ENCODE results near the gene TGFBRAP1.

TGFBRAP1 gene

GRCh38 chr2:105358593-105358992 lies 29.1 kb upstream of the TGFBRAP1 start:
- Histone ChIP-seq H3K27me3 (ENCODE audit: control insufficient read depth, insufficient read depth, low read length) (no peaks in the 10 kb centered on the region), H2AFZ (no peak overlapping the region), H3K4me3 (ENCODE audit: low read depth, low read length) (no peak overlapping the region), H3K36me3 (ENCODE audit: control insufficient read depth, insufficient read depth, low read length) (no peaks in the 10 kb centered on the region), H3K9me3 (ENCODE audit: control insufficient read depth, low read length) (no peaks in the 10 kb centered on the region), H3K9ac (no peak overlapping the region), H3K4me1 (no peaks in the 10 kb centered on the region), H3K79me2 (no peaks in the 10 kb centered on the region), H3K4me2 (ENCODE audit: low read length) (no peak overlapping the region), H3K27ac (no peak overlapping the region)
- no peak for TF ChIP-seq CTCF (IDR thresholded peaks at IDR 0.05)

- Histone ChIP-seq H3K36me3 (ENCODE audit: control insufficient read depth, insufficient read depth, low read length) (no peaks in the 10 kb centered on the region), H3K4me2 (ENCODE audit: low read length) (no peak overlapping the region), H3K27me3 (ENCODE audit: control insufficient read depth, insufficient read depth, low read length) (no peaks in the 10 kb centered on the region), H3K9ac (no peak overlapping the region), H2AFZ (no peak overlapping the region), H3K9me3 (ENCODE audit: control insufficient read depth, low read length) (no peaks in the 10 kb centered on the region), H3K79me2 (no peaks in the 10 kb centered on the region), H3K4me1 (no peaks in the 10 kb centered on the region), H3K4me3 (ENCODE audit: low read depth, low read length) (no peak overlapping the region), H3K27ac (no peak overlapping the region)
- no peak for TF ChIP-seq CTCF (IDR thresholded peaks at IDR 0.05)
Measured at GRCh38 chr2:105357122-105357521, 27.6 kb upstream of the TGFBRAP1 start.

- Histone ChIP-seq H3K4me3 (ENCODE audit: low read depth, low read length) (no peak overlapping the region), H3K27ac (no peak overlapping the region), H3K79me2 (no peaks in the 10 kb centered on the region), H2AFZ (no peak overlapping the region), H3K4me2 (ENCODE audit: low read length) (no peak overlapping the region), H3K9me3 (ENCODE audit: control insufficient read depth, low read length) (no peaks in the 10 kb centered on the region), H3K27me3 (ENCODE audit: control insufficient read depth, insufficient read depth, low read length) (no peaks in the 10 kb centered on the region), H3K9ac (no peak overlapping the region), H3K36me3 (ENCODE audit: control insufficient read depth, insufficient read depth, low read length) (no peaks in the 10 kb centered on the region), H3K4me1 (no peaks in the 10 kb centered on the region)
- TF ChIP-seq CTCF (IDR thresholded peaks at IDR 0.05) = peak; percentile 35
Measured at GRCh38 chr2:105344704-105345345, 15.3 kb upstream of the TGFBRAP1 start.

GRCh38 chr2:105339414-105339813 lies 9.9 kb upstream of the TGFBRAP1 start:
- no peak overlapping the region for H3K4me3 ChIP-seq (ENCODE audit: low read depth, low read length)
- H3K27me3 ChIP-seq (ENCODE audit: control insufficient read depth, insufficient read depth, low read length) = no peaks in the 10 kb centered on the region
- no peaks in the 10 kb centered on the region for H3K36me3 ChIP-seq (ENCODE audit: control insufficient read depth, insufficient read depth, low read length)
- no peaks in the 10 kb centered on the region for H3K9me3 ChIP-seq (ENCODE audit: control insufficient read depth, low read length)
- no peak overlapping the region for H3K9ac ChIP-seq
- H3K4me2 ChIP-seq (ENCODE audit: low read length) = no peak overlapping the region
- peaks cover 6% of the 10 kb centered on the region for H3K4me1 ChIP-seq
- H3K27ac ChIP-seq = no peak overlapping the region
- H3K79me2 ChIP-seq = peaks cover 7% of the 10 kb centered on the region
- TF ChIP-seq CTCF (IDR thresholded peaks at IDR 0.05) = no peak
- no peak overlapping the region for H2AFZ ChIP-seq

- Histone ChIP-seq H3K36me3 (ENCODE audit: control insufficient read depth, insufficient read depth, low read length) (no peaks in the 10 kb centered on the region), H3K9ac (peak overlapping the region; percentile 4), H3K27ac (peak overlapping the region; percentile 98)
Measured at GRCh38 chr2:105338020-105338385, 8.5 kb upstream of the TGFBRAP1 start.

More at GRCh38 chr2:105338020-105338385, 8.5 kb upstream of the TGFBRAP1 start:
- H3K4me2 ChIP-seq (ENCODE audit: low read length) = peak overlapping the region; percentile 88
- no peak for TF ChIP-seq CTCF (IDR thresholded peaks at IDR 0.05)
- H3K9me3 ChIP-seq (ENCODE audit: control insufficient read depth, low read length) = no peaks in the 10 kb centered on the region
- H3K79me2 ChIP-seq = peaks cover 7% of the 10 kb centered on the region
- peak overlapping the region; percentile 91 for H3K4me3 ChIP-seq (ENCODE audit: low read depth, low read length)
- no peaks in the 10 kb centered on the region for H3K27me3 ChIP-seq (ENCODE audit: control insufficient read depth, insufficient read depth, low read length)
- peaks cover 6% of the 10 kb centered on the region for H3K4me1 ChIP-seq
- peak overlapping the region; percentile 100 for H2AFZ ChIP-seq

Measured in parathyroid adenoma (tissue), 2 donors.